Stimulated activated CD8-positive, alpha-beta memory T cell treated with anti-CD3 and anti-CD28 coated beads, Interleukin-15, amount 100 ng/mL, for 4 hours (primary cell): Measurements from ENCODE around the gene TMEM266.

Experiments
- DNase-seq, 2 donors: peaks; one replicate each; pipeline ENCODE4 v3.0.0-alpha.2; 2020; ENCODE audit warnings: low read depth in 2 of 2

TMEM266 gene

DNA sequence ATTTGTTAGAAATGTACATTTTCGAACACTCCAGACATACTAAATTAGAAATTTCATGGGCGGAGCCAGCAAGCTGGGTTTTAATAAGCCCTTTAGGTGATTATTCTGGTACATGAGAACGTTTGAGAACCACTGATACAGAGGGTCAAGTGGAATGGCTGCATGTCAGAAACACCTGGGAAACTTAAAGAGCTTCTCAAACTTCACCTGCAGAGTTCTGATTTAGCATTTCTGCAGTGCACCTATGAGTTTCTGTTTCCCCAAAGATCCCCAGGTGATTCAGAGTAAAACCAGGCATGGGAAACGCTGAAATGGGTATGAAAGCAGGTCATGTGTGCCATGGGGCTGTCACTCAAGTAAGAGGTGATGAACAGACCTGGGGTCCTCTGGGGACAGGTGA lies 68.1 kb downstream of the TMEM266 start:
- no peak for DNase-seq

DNA sequence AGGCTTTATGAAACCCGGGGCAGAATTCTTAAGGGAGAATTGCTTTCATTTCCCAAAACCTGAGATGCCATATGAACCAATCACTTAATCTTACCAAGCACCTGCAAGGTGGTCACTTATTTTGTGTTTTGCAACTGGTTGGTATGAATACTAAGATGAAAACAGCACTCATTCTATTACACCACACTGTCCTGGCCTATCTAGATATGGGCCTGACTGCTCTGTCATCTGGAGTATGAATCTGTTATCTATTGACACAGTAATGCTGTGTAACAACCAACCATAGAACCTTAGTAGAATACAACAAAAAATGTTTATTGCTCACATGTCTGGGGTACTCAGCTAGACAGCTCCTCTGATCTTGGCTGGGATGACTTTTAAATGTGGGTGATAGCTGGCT lies 74.8 kb downstream of the TMEM266 start:
- DNase-seq = no peak

DNA sequence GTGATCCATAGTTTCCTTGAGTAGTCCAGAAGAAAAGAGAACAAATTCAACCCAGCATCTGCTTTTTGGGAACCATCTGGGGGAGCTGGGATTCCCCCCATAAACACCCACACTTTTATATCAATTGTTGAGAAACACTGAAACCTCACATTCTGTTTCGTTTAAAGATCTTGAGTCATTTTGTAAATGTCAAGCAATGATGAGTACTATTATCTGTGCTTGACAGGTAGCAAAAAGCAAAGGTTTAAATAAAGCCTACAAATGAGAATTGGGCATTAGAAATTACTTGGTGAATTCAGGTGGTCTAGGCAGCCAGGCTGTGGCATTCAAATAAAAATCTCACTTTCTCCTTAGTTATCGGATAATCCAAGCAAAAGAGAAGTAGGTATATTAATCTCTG lies 75.7 kb downstream of the TMEM266 start:
- no peak for DNase-seq

DNA sequence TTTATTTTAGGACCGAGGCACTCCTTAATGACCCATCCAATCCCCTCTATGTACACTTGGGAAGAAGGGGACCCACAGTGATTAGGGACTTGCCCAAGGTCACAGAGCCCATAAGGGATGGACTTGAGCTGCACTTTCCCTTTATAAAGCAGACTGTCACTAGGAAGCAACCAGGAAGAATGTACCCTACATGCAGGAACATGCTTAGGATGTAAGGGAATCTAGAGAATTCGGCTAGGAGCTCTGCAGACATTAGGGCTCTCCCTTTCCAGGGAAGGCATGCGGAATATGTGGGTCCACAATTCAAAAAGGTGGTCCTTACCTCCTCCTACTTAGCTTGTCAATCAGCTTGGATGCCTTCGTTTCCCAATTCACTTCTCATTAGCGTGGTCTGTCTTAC lies 78.7 kb downstream of the TMEM266 start:
- no peak for DNase-seq

DNA sequence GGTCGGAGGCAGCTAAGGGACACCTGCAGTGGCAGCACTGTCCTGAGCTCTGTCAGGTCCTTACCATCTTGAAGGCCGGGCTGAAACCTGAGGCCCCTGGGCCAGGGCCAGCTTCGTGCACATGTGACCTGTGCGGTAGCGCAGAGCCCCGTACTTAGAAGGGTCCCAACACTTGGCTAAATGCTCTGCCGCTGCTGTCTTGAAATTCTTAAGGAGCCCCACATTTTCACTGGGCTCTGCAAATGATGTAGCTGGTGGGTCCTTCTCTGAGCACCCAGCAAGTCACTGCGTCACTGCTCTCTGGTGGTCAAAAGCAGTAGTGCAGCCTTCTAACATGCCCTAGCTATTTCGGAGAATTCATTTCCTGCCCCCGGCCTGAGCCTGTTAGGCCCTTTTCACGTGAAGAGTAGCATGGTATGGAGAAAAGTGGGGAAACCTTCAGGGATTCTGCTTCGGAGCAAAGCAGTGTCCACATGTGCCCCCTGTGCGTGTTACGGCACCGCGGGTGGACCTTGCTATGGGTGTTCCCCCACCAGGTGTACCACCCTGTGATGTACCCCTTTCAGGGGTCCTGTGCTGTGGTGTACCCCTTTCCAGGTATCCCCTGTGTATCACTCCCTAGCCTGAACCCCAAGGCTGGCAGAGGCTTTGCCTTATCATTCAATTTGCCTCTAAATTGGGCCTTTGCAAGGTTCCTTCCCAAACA lies 79.7 kb downstream of the TMEM266 start:
- DNase-seq = peak; percentile 34 to 37

DNA sequence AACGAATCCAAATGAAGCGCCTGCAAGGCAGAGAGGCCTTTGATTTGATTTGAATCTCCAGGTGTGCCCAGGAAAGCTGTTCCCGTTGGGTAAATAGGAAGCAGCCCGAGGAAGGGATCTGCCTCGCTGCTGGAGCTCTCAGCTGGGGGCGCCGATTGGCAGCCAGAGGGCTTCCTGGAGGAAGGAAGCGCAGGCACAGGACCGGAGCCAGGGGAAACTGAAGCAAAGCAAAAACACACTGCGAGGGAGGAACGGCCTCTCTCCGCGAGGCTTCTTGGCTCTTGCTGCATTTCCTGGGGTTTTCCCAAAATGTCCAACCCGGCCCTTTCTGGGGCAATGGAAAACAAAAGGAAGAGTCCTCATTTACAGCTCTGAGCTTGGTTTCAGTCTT lies 80.3 kb downstream of the TMEM266 start:
- DNase-seq = no peak

DNA sequence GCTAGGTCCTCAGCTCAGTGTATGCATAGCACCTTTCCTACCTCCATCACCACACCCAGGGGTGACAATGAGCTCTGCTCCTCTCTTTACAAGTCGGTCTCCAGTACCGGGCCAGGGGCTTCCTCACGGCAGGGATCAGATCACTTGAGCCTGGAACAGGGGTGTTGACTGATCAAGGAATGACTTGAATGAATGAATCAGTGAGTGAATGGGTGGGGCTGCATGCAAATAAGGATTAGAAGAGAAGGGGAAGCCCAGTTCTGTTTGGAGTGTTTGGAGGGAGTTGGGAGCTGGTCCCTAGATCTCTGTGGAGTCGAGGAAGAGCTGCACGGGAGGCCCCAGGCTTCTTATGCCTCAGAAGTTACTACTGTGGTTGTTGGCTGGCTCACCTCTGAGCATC lies 87.0 kb downstream of the TMEM266 start:
- DNase-seq = no peak

DNA sequence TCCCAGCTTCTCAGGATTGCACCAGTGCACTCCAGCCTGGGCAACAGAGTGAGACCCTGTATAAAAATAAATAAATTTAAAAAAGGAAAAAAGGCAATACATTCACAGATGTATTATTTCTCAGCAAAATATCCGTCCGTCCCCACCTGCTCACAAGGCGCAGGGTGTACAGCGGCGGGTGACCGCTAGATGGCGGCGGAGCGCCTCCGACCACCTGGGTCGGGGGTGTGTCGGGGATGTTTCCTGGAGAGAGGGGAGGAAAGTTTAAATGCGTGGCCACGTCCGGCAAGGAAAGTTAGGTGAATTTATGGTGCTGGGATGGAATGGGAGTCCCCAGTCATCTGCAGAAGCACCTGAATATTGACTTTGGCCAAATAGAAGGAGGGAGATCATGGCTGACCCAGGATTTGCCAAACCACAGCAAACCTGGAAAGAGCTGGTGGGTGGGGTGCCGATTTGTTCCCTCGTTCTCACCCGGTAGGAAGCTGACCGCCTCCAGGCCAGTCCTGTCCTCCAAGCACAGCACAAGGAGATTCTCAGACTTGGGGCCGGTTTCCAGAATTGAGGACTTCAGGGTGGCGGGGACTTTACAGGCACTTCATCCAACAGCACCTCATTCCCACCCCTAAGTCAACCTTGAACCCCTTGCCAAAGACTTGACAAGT lies 88.3 kb downstream of the TMEM266 start:
- peak; percentile 17 to 20 for DNase-seq

DNA sequence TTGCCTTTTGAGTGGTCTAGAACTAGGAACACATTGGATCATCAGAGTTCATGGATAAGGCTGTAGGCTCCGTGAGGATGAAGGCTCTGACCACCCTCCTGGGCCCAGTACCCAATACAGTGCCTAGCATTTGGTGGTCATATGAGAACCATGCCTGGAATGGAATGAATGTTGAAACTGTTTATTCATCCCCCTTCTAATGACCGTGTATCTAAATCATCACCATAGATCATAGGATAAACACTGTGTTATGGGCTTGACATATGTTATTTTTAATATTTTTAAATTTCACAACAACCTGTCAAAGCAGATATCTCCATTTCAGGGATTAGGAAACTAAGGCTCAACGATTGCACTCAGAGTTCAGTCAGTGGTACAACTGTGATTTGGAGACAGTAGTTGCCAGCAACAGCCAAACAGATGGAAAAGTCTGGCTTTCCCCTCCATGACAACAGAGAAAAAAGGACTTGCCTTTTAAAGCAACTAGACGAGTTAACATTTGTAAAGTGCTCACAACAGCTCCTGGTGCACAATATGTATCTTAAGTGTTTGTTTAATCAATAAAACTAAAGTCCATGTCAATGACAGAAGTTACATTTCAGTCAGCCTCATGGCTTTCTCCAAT lies 89.6 kb downstream of the TMEM266 start:
- DNase-seq = no peak

DNA sequence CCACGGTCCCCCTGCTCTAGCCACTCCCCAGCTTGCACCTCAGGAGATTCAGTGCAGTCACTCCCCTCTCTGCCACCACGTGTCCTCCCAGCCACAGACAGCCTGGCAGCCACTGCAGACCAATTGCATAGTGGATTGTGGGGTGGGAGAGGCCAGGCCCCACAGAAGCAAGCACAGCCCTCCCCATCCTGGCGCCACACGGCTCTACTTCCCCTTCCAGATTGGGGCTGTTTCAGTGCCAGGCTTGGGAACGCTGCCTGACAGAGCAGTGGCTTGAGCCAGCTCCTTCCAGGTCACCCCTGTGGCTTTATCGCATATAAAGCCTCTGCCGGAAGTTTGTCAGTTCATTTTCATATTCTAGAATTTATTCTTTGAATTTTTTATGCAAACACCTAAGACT lies 90.7 kb downstream of the TMEM266 start:
- DNase-seq = no peak

DNA sequence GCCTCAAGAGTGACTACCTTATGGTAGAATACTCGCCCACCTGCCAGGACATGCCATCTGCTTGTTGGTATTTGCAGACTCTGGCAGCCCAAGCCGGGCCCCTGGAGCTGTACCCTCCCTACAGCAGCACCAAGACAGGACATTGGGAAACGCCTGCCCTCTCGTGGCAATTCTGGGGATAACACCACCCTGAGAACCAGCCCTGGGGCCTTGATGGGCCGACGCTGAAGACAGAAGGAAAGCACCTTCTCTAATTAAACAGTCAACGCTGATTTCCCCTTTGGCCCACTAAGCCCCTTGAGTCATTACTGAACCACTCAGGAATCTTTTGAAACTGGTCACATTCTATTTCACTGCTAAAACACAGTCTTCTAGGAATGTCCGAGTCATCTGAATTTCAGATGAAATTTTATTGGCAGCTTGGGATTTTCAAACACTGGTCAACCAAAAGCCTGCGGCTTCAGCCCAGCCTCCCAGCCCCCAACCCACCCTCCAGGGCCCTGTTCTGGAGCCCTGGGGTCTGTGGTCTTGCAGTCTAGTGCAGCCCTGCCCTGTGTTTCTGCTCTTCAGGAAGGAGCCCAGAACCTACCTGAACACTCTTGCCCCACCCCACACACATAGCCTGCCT lies 91.3 kb downstream of the TMEM266 start:
- DNase-seq = peak; percentile 37 to 46

DNA sequence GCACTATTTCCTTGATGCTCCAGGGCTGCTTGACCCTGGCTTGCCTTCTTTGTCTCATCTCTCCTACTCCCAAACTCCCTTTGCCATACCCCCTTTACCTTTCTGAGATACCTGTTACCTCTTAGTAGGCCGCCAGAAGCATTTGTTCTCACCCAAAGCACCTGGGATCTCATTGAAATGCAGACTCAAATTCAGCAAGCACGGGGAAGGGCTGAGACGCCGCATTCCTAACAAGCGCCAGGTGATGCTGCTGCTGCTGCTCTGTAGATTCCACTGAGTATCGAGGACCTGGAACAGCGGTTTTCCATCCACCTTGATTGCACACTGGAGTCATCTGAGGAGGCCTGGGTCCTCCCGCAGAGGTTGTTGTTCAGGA lies 91.8 kb downstream of the TMEM266 start:
- DNase-seq = no peak

DNA sequence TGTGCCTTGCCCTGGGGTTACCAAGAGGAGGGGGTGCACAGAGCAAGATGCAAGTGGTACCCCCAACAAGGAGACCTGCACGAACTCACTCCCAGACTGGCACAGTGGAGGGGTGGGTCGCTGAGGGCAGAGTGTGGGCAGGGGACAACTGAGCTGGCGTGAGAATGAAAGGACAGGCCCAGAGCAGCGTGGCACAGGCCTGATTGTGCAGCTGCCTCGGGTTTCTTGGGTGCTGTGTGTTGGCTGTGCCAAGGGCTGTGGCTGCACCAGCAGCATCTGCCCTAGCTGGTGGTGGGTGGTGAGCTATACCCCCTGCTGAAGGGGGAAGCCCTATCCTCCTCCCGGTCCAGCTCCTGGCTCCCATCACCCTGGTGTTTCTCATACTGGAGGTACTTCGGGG lies 92.4 kb downstream of the TMEM266 start:
- DNase-seq = no peak

DNA sequence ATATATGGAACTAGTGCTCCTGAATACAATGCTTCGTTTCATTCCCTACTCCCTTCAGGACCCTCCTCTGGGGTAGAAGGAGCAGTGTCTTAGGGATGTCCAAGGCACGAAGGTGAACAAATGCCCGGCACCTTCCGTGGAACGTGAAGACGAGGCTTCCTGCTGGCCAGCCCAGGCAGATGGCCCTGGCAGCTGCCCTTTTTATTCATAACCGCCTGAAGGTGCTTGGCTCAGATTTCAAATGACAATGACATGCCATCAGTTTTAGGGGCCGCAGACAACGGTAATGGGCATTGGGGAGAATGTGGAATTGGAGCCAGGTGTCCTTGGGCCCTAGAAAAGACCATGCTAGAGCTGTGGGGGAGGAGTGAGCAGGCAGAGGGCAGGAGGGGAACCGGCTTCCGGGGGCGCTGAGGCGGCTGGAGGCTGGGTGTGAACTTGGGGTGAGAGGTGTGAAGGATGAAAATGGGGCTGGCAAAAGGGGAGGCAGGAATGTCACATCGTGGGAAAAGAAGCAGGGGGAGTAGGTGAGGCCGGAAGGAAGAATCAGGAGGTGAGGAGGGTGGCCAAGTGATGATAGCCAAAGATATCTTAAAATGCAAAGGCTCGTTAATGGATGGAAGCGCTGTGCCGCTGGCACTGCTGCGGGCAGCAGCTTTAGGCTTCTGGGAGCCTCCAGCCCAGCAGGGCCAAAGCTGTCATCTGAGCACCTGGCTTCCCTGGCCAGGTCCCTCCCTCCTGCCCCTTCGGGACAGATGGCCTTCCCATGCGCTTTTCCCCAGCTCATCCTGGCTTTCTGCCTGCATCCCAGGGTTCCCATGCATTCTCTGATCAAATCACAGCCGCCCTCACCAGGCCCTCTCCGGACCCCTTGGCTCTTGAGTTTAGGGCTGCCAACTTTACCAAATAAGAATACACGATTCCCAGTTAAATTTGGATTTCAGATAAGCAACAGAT lies 93.7 kb downstream of the TMEM266 start:
- DNase-seq = no peak

DNA sequence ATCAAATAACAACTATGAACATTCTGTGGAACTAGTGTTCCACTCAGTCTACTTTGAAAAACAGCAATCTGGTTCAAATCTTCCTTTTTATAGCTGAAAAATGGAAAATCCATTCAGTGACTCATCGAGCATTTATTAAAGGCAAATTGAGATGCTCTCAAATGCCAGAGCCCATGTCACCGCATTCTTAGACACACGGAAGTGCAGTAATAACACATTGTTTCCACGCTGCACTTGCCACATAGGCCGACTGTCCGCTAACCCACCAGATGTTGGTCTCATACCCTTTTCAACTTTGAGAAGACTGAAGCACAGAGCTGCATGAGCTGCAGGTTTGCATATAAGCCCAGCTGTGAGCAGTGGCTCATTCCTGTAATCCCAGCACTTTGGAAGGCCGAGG lies 95.9 kb downstream of the TMEM266 start:
- DNase-seq = no peak

DNA sequence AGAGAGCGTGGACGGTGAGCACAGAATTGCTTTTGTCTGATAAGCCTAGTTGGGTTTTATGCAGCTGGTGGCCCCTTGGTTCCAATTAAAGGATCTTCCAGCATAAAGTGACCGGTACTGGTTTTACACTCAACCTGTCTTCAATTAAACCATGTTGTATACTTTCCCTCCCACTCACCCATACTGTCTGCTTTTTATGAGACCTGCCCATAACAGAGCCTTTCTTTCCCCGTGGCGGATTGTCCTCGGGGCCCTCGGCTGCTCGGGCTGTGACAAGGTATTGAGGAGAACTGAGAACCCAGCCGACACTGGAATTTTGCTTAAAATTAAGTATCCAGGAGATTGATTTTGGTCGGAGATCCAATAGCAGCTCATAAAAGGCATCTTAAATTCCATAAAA lies 98.4 kb downstream of the TMEM266 start:
- no peak for DNase-seq

DNA sequence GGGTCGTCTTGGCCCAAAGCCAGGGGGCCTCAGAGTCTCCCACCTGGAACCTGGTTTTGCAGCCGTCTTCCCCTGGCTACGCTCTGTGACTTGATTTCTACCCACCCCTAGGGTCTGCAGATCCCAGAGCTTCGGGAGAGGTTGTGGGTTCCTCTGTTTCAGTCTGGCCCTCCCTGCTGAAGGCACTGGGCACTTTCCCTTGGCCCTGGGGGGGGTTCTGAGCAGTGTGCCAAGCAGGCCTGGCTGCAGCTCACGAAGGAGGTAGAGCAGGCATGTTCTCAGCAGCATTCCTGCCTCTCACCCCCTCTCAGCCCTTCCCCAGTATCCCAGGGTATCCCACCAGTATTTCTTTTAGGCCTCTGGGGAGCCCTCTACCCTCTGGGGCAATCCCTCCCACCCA lies 99.0 kb downstream of the TMEM266 start:
- DNase-seq = no peak

DNA sequence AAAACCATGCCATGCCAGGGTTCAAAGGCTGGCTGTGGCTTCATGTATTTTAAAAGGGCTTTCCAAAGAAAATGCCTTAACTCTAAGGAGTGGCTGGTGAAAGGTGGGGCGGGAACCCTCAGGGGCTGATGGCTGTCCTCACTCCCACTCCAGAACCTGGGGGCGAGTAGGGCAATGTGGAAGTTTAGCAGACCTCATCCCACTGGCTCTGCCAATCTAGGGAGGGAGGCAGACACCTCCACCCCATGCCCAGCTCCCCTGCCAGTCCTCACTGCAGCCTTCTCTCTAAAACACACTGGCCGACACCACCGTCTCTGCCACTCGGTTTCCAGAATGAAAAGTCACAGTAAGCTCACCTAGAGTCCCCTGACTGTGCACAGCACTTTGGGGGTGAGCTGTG lies 99.5 kb downstream of the TMEM266 start:
- no peak for DNase-seq

DNA sequence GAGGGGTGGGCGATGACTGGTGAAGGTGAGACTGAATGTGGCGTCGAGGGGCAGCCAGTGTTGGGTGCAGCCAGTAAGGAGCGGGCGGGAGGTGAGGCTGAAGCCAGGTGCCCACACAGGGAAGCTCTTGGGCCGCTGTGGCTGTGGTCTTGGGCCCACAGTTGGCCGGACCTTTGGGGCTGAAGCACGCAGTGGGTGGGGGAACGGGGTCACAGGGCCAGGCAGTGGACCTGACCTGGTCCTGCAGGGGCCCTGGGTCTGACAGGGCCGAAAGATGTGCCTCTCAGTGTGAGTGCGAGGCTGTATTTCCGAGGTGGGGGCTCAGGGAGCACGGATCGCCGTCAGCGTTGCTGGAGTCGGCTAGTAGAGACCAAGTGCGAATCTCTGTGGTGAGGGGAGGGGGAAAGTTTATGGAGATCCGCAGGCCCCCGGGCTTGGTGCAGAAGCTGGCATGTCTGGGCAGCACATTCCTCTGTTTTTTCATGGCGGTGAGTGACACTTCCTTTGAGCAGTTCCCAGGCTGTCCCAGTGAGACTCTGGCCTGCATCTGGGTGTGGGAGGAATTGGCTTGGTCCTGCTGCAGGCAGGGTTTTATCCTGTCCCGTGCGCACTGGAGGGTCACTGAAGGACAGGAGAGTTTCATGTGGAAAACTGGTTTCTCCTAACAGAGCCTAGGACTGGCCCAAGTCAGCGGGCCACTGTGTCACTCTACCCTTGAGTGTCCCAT lies 100.8 kb downstream of the TMEM266 start:
- DNase-seq = no peak

DNA sequence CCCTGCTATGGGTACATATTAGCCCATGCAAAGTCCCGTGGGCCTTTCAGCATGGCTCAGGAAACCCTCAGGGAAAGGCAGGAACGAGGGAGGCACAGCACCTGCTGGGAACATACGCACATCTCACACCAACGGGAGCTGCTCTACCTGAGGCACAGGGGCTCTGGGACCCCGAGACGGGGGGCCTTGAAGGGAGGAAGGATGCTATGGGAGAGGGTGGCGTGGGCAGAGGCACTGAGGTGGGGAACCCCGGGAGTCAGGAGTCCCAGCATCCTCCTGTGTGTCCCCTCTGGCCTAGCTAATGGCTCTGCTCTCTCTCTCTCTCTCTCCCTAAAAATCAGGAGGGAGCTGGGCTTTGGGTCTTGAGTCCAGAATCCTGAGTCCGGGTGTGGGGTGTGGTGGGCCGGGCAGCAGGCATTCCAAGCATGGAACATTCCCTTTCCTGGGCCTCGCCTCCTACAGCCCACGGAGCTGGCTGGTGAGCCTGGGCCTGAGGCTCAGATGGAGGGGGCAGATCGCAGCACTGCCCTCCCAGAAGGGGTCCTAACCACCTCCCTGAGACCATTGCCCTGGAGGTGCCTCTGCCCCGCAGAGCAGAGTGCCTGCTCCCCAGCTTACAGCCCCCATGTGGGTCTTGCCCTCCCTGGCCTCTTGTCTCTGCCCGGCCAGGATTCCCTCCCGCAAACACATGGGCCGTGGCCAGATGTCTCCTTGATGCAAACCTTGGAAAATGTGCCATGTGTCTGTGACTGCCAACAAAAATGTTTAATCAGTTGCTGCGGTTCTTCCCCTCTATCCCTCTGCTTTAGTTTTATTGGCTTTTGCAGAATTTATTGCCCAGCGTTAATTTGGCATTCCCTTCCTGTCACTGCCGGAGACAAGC lies 101.6 kb downstream of the TMEM266 start:
- no peak for DNase-seq
